Thoracic aorta (tissue), 2 donors: ENCODE results near the gene CNNM2. TPM values are rescaled to one million over a fixed set of nuclear protein-coding genes. Genes with fewer than 3 reads are reported as not detected.

ENCODE experiments used
- ATAC-seq: fragments of 150-250 bp; one replicate; pipeline ENCODE4 v1.8.0; 2017; ENCODE audit warnings: low read depth; ENCODE audit not compliant: insufficient number of reproducible peaks, low FRiP score
- DNase-seq: peaks from one replicate; pipeline ENCODE4 v3.0.0-alpha.2; 2020; ENCODE audit warnings: low spot score
- H3K27ac ChIP-seq, 2 donors: fragments of 200-600 bp; sonication (generic); 1 replicate in 1 of 2; 2 replicates in 1 of 2; pipeline ENCODE4 v1.5.1; 2016; ENCODE audit warnings: mild to moderate bottlenecking in 2 of 2, moderate library complexity in 2 of 2
- H3K27me3 ChIP-seq: fragments of 200-600 bp; sonication (generic); replicated peaks from 2 replicates; pipeline ENCODE4 v1.6.0; 2016; ENCODE audit warnings: mild to moderate bottlenecking; ENCODE audit not compliant: insufficient read depth
- H3K36me3 ChIP-seq: fragments of 200-600 bp; sonication (generic); one replicate; pipeline ENCODE4 v1.5.1; 2016
- H3K4me1 ChIP-seq, 2 donors: fragments of 200-600 bp; sonication (generic); 1 replicate in 1 of 2; 2 replicates in 1 of 2; pipeline versions ENCODE4 v1.5.1 to v1.6.0; 2016; ENCODE audit warnings: low read depth in 2 of 2, mild to moderate bottlenecking in 1 of 2; ENCODE audit not compliant: control insufficient read depth in 1 of 2
- H3K4me3 ChIP-seq: fragments of 200-600 bp; sonication (generic); 2 replicates; pipeline ENCODE4 v1.5.1; 2016; ENCODE audit warnings: mild to moderate bottlenecking
- H3K9me3 ChIP-seq: fragments of 200-600 bp; sonication (generic); 2 replicates; pipeline ENCODE4 v1.5.1; 2016
- total RNA-seq, 2 donors: library from RNA; depleted of rRNA; stranded (reverse); fragments of >200 nt; gene quantifications; one replicate each; pipeline versions ENCODE4 v1.1.0 to v1.2.3, GENCODE V29; 2016
- TF ChIP-seq, protein P1 (sequence below): fragments of 200-600 bp; sonication (generic); IDR thresholded peaks from one replicate; pipeline ENCODE4 v1.5.1; 2019; ENCODE audit warnings: antibody characterized with exemption

CNNM2 gene
- total RNA-seq, 2 donors from 2014 or later, result 12.2 to 24.5 TPM

DNA sequence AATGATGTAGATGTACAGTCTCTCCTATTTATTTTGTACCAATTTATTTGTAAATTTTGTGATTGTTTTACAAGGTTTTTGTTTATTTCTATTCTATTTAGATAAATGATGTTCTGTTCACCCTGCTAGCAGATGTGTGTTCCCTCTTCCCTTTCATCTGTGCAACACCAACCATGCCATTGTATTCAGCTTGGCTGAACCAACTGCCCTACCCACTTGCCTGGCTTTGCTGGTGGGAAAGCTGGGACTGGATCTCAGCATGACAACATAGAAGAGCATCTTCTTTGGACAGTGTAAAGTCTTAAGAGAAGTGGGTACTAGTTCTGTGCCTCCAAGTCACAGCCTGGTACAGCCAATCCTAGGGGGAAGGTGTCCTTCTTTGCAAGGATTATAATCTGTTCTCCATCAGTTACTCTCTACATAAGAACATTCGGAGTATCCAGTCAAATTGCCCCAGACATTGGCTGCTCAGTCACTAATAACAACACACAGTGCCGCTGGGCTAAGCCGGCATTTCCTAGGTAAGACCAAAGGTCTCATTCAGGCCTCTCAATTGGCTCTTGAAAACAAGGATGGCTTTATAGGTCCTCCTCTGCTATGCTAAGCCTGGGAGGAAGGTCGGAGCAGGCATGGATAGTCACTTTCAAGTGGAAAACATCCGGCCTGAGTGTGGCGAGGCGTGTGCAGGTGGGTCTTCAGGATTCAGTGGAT lies 165.3 kb downstream of the CNNM2 start:
- peaks cover 10% of the 10 kb centered on the region for H3K36me3 ChIP-seq
- ATAC-seq, result no peak

DNA sequence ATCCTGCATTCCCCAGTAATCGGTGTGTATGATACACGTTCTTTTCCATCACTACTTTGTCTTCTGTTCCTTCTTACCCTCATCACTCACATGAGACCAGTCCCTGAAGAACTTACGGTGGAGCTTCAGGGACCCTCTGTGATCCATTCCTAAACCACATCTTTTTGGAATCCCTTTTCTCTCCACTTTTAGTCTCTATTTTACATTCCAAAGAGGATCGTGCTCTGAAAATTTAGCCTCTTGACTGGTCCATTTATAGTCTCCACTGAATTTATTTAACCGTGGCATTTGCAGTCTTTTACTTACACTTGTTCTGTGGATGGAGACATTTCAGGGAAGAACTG lies 165.9 kb downstream of the CNNM2 start:
- no peak for ATAC-seq
- DNase-seq, result no peak
- no peak overlapping the region for H3K4me3 ChIP-seq
- peaks cover 7 to 26% of the 10 kb centered on the region in 2 donors for H3K4me1 ChIP-seq
- TF ChIP-seq, protein P1, sequence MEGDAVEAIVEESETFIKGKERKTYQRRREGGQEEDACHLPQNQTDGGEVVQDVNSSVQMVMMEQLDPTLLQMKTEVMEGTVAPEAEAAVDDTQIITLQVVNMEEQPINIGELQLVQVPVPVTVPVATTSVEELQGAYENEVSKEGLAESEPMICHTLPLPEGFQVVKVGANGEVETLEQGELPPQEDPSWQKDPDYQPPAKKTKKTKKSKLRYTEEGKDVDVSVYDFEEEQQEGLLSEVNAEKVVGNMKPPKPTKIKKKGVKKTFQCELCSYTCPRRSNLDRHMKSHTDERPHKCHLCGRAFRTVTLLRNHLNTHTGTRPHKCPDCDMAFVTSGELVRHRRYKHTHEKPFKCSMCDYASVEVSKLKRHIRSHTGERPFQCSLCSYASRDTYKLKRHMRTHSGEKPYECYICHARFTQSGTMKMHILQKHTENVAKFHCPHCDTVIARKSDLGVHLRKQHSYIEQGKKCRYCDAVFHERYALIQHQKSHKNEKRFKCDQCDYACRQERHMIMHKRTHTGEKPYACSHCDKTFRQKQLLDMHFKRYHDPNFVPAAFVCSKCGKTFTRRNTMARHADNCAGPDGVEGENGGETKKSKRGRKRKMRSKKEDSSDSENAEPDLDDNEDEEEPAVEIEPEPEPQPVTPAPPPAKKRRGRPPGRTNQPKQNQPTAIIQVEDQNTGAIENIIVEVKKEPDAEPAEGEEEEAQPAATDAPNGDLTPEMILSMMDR, result no peak
- peak overlapping the region in 1 of 2 donors; percentile 70 for H3K27ac ChIP-seq
- no peaks in the 10 kb centered on the region for H3K9me3 ChIP-seq
- H3K27me3 ChIP-seq, result no peaks in the 10 kb centered on the region
- H3K36me3 ChIP-seq, result peaks cover 15% of the 10 kb centered on the region

More for the DNA sequence above, 165.3 kb downstream of the CNNM2 start:
- H3K4me3 ChIP-seq, result no peak overlapping the region
- DNase-seq, result no peak
- no peaks in the 10 kb centered on the region for H3K9me3 ChIP-seq
- no peak overlapping the region for H3K27ac ChIP-seq
- H3K27me3 ChIP-seq, result no peaks in the 10 kb centered on the region
- H3K4me1 ChIP-seq, result peaks cover 7 to 32% of the 10 kb centered on the region in 2 donors
- TF ChIP-seq, protein P1, result no peak

DNA sequence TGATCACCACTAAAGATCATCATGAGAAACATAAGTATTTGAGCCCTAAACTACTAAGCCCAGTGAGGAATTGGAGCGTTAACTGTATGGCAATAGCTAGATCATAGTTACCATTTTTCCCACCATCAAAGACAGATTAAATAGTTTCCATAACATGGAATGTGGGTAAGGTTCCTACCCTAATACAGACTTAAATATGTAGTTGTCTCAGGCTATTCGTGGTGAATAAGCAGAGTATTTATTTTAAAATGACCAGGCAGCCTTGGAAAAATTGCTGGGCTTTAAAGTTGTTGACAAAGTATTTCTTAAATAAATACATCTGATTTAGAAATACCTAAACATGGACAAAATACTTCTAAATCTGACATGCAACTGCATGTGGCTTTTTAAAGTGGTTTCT lies 168.2 kb downstream of the CNNM2 start:
- DNase-seq (no peak), ATAC-seq (no peak)
- H3K27me3 ChIP-seq, result no peaks in the 10 kb centered on the region
- TF ChIP-seq, protein P1, result no peak
- no peak overlapping the region for H3K4me3 ChIP-seq
- H3K36me3 ChIP-seq, result peaks cover 38% of the 10 kb centered on the region
- peak overlapping the region; percentile 70 to 71 for H3K27ac ChIP-seq
- H3K9me3 ChIP-seq, result no peaks in the 10 kb centered on the region
- H3K4me1 ChIP-seq, result peaks cover 7 to 26% of the 10 kb centered on the region in 2 donors

DNA sequence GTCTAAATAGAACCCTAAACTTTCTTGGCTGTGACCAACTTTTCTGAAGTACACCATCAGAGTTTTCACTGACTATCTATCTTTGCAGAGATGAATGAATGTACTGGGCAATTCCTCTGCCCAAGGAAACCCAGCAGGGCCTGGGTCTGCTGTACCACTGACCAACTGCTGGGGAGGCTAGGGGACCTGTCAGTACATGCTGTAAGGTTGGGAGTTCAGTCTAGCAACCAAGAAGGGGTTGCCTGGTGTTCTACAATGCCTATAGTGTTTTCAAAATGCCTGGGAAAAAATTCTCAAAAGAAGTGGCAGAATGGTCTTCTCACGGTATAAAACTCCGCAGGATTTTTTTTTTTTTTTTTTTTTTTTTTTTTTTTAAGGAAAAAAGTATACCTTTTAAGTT lies 168.7 kb downstream of the CNNM2 start:
- Histone ChIP-seq H3K27me3 (no peaks in the 10 kb centered on the region), H3K36me3 (peaks cover 40% of the 10 kb centered on the region), H3K4me3 (no peak overlapping the region), H3K27ac (peak overlapping the region; percentile 70 to 71), H3K4me1 (peaks cover 7 to 26% of the 10 kb centered on the region in 2 donors), H3K9me3 (no peaks in the 10 kb centered on the region)
- ATAC-seq, result no peak
- no peak for DNase-seq
- TF ChIP-seq, protein P1, result no peak

DNA sequence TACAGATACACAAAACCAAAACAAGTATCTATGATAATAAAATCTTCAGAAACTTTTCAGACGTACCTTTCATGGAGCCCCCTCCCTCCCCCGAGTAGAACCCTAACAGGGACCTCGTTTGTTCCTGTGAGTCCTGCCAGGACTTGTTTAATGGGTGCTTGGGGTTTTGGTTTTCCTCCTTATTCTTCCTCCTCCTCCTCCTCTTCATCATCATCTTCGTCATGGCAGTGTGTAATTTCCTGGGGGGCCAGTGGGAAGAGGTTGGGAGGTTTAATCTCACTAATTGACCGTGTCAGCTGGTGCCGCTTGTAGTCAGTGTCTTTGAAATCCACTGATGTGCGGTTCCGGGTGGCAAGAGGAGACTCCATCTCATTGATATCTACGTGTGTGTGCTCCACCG lies 171.4 kb downstream of the CNNM2 start:
- DNase-seq (no peak), ATAC-seq (no peak)
- Histone ChIP-seq H3K4me3 (no peak overlapping the region), H3K4me1 (peaks cover 7 to 30% of the 10 kb centered on the region in 2 donors), H3K9me3 (no peaks in the 10 kb centered on the region), H3K36me3 (peaks cover 41% of the 10 kb centered on the region), H3K27me3 (no peaks in the 10 kb centered on the region), H3K27ac (peak overlapping the region in 1 of 2 donors; percentile 56)
- TF ChIP-seq, protein P1, result no peak
